GM19468 (cell line): ENCODE measurements around the gene PSMB10.

Source experiments
- ATAC-seq: cut with Tn5 transposase; IDR thresholded peaks from one replicate; pipeline ENCODE4 v1.9.1; 2021; ENCODE audit warnings: mild to moderate bottlenecking, moderate library complexity, moderate number of reproducible peaks; ENCODE audit not compliant: unreplicated experiment; ENCODE audit errors: extremely low read depth

PSMB10 gene

GRCh38 chr16:67964477-67965131 is 28.0 kb upstream of the PSMB10 start:
- no peak for ATAC-seq

DNA sequence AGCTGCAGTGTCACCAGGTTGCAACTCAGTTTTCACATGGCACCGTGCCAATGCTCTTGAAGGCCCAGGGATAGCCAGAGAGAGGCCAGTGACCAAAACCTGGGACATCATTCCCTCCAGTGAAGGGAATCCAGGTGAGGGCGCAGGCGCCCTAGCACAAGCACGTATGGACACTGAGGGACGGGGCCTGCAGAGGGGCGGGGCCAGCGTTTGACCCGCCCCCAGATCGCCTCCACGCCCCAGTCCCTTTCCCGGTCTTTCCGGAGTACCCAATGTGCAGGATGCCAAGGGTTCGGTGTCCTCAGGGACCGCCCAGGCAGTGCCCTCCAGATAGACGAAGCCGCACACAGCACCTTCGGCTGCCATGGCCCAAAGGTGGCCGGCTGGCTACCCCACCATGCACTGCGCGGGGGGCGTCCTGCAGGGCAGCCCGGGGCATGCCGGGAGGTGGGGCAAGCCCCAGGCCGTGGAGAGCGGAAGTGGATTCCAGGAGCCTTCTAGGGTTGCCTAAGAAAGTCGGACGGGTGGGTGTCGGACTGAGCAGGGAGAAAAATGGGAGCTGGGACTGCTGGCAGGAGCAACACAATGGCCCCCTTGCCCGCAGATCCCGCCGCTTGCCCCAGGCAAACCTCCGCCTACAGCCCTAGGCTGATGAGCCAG is 27.1 kb upstream of the PSMB10 start:
- no peak for ATAC-seq

- no peak for ATAC-seq
Observed at GRCh38 chr16:67963292-67963661, 26.6 kb upstream of the PSMB10 start.

- no peak for ATAC-seq
Observed at GRCh38 chr16:67962135-67962534, 25.5 kb upstream of the PSMB10 start.

DNA sequence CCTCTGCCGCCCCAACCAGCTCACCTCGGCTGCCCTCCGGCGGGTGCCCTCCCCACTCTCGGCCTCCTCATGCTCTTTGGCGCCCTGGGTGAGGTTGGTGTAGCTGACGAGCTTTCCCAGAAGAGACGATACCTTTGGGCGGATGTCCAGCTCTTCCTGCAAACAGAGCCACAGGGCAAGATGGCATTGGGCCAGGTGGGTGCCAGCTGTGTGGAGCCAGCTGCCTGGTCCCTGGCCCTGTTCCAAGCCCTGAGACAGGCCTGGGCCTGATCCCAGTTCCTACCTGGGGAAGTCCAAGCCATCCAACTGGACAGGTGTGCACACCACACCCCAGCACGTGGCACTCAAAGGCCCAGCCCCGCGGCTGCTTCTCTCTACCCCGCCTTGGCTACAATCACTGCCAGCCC is 24.9 kb upstream of the PSMB10 start:
- no peak for ATAC-seq

GRCh38 chr16:67959536-67960329 is 23.1 kb upstream of the PSMB10 start:
- no peak for ATAC-seq

- no peak for ATAC-seq
Observed at GRCh38 chr16:67957622-67958021, 21.0 kb upstream of the PSMB10 start.

DNA sequence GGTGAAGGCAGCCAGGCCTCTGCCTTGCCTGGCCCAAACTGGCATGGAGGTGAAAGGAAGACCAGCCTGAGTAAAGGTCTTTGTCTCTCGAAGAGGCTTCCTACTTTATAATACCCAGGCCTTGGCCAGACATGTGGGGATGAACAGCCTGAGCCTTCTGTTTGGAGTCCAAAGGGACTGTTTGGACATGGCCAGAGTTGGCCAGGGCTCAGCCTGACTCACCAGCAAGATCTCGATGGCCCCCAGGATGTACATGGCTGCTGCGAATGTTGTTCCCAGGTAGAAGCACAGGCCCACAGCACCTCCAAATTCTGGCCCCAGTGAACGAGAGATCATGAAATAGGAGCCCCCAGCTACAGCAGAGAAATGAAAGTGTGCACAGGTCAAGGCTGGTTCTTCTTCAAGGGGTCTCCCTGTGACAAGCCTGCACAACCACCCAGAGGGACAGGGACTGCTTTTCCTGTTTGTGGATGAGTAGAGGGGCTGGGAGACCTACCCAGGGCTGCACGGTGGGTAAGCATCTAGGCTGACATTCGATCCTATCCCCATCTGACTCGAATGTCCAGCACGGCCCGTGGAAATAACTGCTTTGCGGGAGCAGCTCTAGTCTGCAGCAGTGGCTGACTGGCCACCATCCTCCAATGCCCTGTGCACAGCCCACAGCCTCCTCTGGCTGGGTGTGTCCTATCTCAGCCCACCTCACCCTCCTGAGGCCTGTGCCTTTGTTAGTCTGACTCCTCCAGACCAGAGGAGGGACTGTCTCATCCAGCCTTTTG is 18.0 kb upstream of the PSMB10 start:
- no peak for ATAC-seq

- ATAC-seq = no peak
Observed at GRCh38 chr16:67953641-67954375, 17.2 kb upstream of the PSMB10 start.

- ATAC-seq = no peak
Observed at GRCh38 chr16:67951485-67951884, 14.8 kb upstream of the PSMB10 start.

GRCh38 chr16:67950335-67950843 is 13.7 kb upstream of the PSMB10 start:
- no peak for ATAC-seq

GRCh38 chr16:67949645-67950044 is 13.0 kb upstream of the PSMB10 start:
- no peak for ATAC-seq

- no peak for ATAC-seq
Observed at GRCh38 chr16:67948015-67948414, 11.4 kb upstream of the PSMB10 start.

DNA sequence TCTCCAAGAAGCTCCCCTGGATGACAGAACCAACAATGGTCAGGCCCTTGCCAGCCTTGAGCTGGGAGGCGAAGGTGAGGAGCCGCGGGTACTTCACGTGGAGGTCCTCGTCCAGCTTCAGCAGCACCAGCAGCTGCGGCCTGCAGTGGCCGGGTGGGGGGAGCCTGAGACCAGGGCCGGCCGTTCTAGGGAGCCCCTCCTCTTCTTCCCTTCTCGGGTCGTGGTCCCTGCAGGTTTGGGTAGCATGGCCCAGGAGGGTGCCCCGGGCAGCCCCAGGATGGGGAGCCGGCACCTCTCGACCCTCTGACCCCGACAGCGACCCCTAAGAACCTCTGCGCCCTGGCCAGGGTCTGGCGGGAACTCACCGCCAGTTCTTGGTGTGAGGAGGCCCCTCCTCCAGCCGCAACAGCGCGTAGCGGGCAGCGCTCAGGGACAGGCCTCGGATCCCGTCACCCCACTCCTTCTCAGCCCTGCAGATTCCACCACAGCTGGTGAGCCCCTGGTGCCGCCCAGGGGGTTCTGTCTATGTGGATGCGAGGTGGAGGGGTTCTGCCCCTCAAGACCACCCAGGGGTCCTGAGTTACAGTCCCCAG is 10.4 kb upstream of the PSMB10 start:
- no peak for ATAC-seq

DNA sequence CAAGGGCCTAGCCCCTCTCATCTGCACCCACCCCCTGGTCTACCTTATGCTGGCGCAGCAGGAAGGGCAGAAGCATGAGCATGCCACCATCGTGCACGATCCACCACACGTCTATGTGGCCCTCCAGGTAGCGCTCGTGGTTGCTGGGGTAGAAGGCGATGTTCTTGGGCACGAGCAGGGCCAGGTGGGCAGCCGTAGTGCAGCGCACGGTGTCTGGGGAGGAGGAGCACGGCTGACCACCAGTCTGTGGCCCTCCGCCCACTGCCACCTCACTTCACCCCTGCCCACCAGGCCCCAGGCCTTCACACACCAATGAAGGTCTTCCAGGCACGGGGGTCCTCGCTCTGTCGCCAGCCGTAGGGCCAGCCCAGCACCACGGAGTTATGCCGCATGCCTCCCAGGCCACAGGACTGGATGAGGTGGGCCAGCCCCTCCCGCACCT is 9.5 kb upstream of the PSMB10 start:
- ATAC-seq = no peak

DNA sequence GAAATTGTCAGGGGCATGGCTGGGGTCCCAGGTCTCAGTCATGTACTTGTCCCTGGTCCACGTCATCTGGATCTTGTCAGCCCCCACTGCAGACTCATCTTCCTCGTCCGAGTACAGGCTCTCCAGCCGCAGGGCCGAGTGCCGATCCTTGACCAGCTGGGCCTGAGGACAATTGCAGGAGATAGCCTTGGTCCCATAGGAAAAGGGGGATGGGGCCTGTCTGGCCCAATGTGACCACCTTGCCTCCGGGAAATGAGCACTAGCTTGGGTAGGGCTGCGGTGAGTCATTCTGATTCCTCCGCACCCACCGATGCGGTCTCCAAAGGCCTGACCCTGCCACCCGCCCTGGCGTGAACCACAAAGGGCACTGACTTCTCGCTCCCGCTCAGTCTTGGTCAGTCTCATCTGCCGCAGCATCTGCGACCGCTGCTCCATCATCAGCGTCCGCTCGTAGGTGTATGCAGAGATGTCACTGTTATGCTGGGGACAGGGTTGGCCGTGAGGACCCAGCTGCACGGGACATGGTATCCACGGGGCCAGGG is 8.8 kb upstream of the PSMB10 start:
- ATAC-seq = no peak

- ATAC-seq = no peak
Observed at GRCh38 chr16:67944690-67945391, 8.2 kb upstream of the PSMB10 start.
